ENCODE results near the gene SUPT3H. TPM values are rescaled to one million over a fixed set of nuclear protein-coding genes. Genes with fewer than 3 reads are reported as not detected.

SUPT3H gene
- total and polyA plus RNA-seq, 2 of the 13 experiments (the other 11 are each of a cell fraction or from before 2014, with no cell fraction given) = 11.9 to 36.1 TPM

DNA sequence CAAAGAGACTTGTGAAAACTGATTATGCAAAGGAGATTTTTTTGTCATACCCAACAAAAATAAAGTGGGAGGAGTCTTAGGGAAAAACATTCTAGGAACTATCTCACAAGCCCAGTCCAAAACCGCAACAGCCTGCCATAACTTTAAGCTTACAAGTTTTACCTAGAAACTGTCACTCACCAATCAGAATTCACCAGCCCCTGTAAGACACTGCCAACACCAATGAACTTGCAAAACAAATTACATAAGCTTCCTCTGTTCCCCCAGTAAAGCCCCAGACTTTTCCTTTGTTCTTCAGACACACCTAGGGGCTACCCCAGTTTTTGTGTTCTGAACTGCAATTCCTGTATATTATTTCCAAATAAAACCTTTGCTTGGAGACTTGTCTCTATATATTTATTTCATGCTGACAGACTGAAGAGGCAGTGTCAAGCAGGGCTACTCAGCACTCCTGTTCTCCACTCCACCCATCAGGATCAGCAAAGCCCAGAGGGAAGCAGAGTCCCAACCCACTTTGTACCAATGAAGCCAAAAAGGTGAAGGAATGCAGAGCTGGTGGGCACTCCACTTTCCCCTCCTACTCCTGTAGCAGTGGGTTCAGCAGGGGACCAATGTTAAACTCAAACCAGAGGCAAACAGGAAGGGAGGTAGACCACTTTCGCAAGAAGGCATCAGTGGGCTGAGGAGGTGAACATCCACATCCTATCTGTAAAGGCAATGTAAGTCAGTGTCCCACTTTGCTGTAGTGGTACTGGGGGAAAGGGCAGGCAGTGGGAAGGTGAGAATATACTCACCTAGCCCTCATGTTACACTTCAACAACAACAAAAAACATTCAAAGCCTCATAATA, 192.1 kb downstream of the SUPT3H start:
- Histone ChIP-seq H4K20me1 (ENCODE audit: insufficient read depth, low read length) (no peaks in the 10 kb centered on the region), H3K9me3 (ENCODE audit: low read length) (no peaks in the 10 kb centered on the region), H3K9ac (ENCODE audit: insufficient read depth, low read depth, low read length) (no peak overlapping the region), H3K36me3 (replicated peaks in 1 of 2; ENCODE audit: control insufficient read depth in 1 of 2, insufficient read depth in 2 of 2, low read length in 2 of 2) (no peaks in the 10 kb centered on the region), H3K27me3 (ENCODE audit: control insufficient read depth in 1 of 2, insufficient read depth in 2 of 2, low read length in 2 of 2) (no peaks in the 10 kb centered on the region), H3K4me3 (replicated peaks in 1 of 3; ENCODE audit: insufficient read depth in 1 of 3, low read depth in 2 of 3, low read length in 3 of 3) (no peak overlapping the region), H3K4me1 (ENCODE audit: insufficient read depth, low read length) (peaks cover 18% of the 10 kb centered on the region), H3K79me2 (ENCODE audit: insufficient read depth, low read length) (no peaks in the 10 kb centered on the region), H2AFZ (ENCODE audit: low read length) (no peak overlapping the region), H3K4me2 (ENCODE audit: low read depth, low read length) (no peak overlapping the region; the same call in 1 of the 2 replicates), H3K27ac (ENCODE audit: extremely low read length, insufficient read depth, low read length) (no peak overlapping the region)
- FAIRE-seq (no peak), ATAC-seq (no peak), DNase-seq (ENCODE audit: low spot score) (no peak)
- POLR2A ChIA-PET = no interaction called here
- 100% methylated on average over 2 of the region's 2 CpGs for WGBS (ENCODE audit: low lambda C conversion rate)
- in situ Hi-C loops (cut with HindIII; ENCODE audit: extremely low pct_ligation_motif_present, low pct_unique_long_range_greater_than_20kb) = no loop called here
- BruUV-seq (replicated peaks) = no TSS peak
- intact Hi-C loops (cut with micrococcal nuclease; ENCODE audit: unreplicated experiment) = no loop called here
- CTCF ChIA-PET (ENCODE audit: low intra/inter-chr PET ratio, low total read pairs) = no interaction called here
- TF ChIP-seq ZNF737 (CRISPR knock-in tag; IDR thresholded peaks at IDR 0.05; ENCODE audit: borderline replicate concordance) = no peak
- TF ChIP-seq, protein P1, sequence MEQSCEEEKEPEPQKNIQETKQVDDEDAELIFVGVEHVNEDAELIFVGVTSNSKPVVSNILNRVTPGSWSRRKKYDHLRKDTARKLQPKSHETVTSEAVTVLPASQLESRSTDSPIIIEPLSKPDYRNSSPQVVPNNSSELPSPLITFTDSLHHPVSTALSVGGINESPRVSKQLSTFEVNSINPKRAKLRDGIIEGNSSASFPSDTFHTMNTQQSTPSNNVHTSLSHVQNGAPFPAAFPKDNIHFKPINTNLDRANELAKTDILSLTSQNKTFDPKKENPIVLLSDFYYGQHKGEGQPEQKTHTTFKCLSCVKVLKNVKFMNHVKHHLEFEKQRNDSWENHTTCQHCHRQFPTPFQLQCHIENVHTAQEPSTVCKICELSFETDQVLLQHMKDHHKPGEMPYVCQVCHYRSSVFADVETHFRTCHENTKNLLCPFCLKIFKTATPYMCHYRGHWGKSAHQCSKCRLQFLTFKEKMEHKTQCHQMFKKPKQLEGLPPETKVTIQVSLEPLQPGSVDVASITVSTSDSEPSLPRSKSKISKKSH (CRISPR knock-in tag; IDR thresholded peaks at IDR 0.05; ENCODE audit: borderline replicate concordance) = no peak
- TF ChIP-seq, protein P2, sequence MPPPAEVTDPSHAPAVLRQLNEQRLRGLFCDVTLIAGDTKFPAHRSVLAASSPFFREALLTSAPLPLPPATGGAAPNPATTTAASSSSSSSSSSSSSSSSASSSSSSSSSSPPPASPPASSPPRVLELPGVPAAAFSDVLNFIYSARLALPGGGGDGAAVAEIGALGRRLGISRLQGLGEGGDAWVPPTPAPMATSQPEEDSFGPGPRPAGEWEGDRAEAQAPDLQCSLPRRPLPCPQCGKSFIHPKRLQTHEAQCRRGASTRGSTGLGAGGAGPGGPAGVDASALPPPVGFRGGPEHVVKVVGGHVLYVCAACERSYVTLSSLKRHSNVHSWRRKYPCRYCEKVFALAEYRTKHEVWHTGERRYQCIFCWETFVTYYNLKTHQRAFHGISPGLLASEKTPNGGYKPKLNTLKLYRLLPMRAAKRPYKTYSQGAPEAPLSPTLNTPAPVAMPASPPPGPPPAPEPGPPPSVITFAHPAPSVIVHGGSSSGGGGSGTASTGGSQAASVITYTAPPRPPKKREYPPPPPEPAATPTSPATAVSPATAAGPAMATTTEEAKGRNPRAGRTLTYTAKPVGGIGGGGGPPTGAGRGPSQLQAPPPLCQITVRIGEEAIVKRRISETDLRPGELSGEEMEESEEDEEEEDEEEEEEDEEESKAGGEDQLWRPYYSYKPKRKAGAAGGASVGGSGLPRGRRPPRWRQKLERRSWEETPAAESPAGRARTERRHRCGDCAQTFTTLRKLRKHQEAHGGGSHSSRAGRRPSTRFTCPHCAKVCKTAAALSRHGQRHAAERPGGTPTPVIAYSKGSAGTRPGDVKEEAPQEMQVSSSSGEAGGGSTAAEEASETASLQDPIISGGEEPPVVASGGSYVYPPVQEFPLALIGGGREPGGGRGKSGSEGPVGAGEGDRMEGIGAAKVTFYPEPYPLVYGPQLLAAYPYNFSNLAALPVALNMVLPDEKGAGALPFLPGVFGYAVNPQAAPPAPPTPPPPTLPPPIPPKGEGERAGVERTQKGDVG (CRISPR knock-in tag; IDR thresholded peaks at IDR 0.05; ENCODE audit: borderline replicate concordance) = no peak
- TF ChIP-seq, protein P3, sequence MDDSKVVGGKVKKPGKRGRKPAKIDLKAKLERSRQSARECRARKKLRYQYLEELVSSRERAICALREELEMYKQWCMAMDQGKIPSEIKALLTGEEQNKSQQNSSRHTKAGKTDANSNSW (CRISPR knock-in tag; IDR thresholded peaks at IDR 0.05; ENCODE audit: borderline replicate concordance) = no peak
- no peak for TF ChIP-seq TBL1XR1 (IDR thresholded peaks at IDR 0.05; ENCODE audit: borderline replicate concordance, low read length, partially characterized antibody)
- no peak for TF ChIP-seq ZFP41 (CRISPR knock-in tag; IDR thresholded peaks at IDR 0.05; ENCODE audit: borderline replicate concordance)
- TF ChIP-seq, protein P4, sequence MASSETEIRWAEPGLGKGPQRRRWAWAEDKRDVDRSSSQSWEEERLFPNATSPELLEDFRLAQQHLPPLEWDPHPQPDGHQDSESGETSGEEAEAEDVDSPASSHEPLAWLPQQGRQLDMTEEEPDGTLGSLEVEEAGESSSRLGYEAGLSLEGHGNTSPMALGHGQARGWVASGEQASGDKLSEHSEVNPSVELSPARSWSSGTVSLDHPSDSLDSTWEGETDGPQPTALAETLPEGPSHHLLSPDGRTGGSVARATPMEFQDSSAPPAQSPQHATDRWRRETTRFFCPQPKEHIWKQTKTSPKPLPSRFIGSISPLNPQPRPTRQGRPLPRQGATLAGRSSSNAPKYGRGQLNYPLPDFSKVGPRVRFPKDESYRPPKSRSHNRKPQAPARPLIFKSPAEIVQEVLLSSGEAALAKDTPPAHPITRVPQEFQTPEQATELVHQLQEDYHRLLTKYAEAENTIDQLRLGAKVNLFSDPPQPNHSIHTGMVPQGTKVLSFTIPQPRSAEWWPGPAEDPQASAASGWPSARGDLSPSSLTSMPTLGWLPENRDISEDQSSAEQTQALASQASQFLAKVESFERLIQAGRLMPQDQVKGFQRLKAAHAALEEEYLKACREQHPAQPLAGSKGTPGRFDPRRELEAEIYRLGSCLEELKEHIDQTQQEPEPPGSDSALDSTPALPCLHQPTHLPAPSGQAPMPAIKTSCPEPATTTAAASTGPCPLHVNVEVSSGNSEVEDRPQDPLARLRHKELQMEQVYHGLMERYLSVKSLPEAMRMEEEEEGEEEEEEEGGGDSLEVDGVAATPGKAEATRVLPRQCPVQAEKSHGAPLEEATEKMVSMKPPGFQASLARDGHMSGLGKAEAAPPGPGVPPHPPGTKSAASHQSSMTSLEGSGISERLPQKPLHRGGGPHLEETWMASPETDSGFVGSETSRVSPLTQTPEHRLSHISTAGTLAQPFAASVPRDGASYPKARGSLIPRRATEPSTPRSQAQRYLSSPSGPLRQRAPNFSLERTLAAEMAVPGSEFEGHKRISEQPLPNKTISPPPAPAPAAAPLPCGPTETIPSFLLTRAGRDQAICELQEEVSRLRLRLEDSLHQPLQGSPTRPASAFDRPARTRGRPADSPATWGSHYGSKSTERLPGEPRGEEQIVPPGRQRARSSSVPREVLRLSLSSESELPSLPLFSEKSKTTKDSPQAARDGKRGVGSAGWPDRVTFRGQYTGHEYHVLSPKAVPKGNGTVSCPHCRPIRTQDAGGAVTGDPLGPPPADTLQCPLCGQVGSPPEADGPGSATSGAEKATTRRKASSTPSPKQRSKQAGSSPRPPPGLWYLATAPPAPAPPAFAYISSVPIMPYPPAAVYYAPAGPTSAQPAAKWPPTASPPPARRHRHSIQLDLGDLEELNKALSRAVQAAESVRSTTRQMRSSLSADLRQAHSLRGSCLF (CRISPR knock-in tag; IDR thresholded peaks at IDR 0.05; ENCODE audit: borderline replicate concordance) = no peak
- peak; percentile 35; the same call in 1 of the 2 replicates for TF ChIP-seq ZNF629 (CRISPR knock-in tag; conservative IDR thresholded peaks at IDR 0.05)
- TF ChIP-seq ARNTL (CRISPR knock-in tag; IDR thresholded peaks at IDR 0.05) = no peak
- no peak for TF ChIP-seq GPN1 (CRISPR knock-in tag; IDR thresholded peaks at IDR 0.05; ENCODE audit: borderline replicate concordance)

All from HepG2 (cell line).